Measurements from ENCODE around the gene FEN1.
A peak's percentile ranks its signal among the peaks of the same experiment; 100 is the strongest.

FEN1 gene

DNA sequence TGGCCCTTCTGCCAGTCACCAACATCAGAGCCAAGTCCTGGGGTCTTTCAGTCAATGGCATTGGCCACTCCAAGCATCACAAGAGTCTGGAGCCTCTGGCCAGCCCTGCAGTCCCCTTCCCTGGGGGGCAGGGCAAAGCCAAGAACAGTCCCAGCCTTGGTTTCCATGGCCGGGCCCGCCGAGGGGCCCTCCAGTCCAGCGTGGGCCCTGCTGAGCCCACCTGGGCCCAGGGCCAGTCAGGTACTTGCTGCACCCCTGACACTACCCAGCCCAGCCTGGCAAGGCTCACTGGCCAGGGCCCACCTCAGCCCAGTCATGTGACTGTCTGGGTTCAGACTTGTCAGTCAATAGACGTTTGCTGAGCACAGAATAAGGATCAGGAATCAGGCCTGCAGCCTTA, 11.1 kb upstream of the FEN1 start:
- H3K27ac ChIP-seq = no peak overlapping the region
- peaks cover 7% of the 10 kb centered on the region; the same call in 1 of the 2 replicates for H3K36me3 ChIP-seq (ENCODE audit: insufficient read depth, low read length)

DNA sequence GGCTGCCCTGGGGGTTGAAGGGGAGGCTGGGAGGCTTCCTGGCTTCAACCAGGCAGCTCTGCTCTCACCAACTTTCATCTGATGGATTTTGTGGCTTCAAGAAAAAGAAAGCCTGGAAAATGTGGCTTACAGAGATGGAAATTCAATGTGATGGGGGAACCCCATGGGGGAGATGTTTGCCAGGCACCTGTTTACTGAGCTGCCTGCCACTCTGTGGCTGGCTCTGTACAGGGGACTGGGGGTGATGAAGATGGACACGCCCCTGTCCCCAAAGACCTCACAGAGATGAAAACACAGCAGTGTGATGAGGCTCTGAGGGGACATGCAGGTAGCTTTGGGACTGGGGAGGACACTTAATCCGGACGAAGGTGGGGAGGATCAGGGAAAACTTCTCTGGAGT, 10.4 kb upstream of the FEN1 start:
- H3K27ac ChIP-seq = no peak overlapping the region
- H3K9me3 ChIP-seq (ENCODE audit: low read depth, low read length) = no peaks in the 10 kb centered on the region
- no peak for TF ChIP-seq POLR2AphosphoS5 (IDR thresholded peaks at IDR 0.05; ENCODE audit: borderline replicate concordance, low read depth, low read length)
- no peak for TF ChIP-seq FOXP2 (optimal IDR thresholded peaks at IDR 0.05; ENCODE audit: control extremely low read depth, extremely low read length, insufficient read depth)
- no peak for TF ChIP-seq EZH2 (IDR thresholded peaks at IDR 0.05)
- peaks cover 10% of the 10 kb centered on the region; the same call in 1 of the 2 replicates for H3K36me3 ChIP-seq (ENCODE audit: insufficient read depth, low read length)
- H3K4me3 ChIP-seq = no peak overlapping the region
- no peak overlapping the region for H3K9ac ChIP-seq (ENCODE audit: insufficient read length)
- DNase-seq (ENCODE audit: low read depth, low spot score) = no peak

More for the DNA sequence above, 11.1 kb upstream of the FEN1 start:
- Histone ChIP-seq H3K9ac (ENCODE audit: insufficient read length) (no peak overlapping the region), H3K9me3 (ENCODE audit: low read depth, low read length) (no peaks in the 10 kb centered on the region), H3K4me3 (no peak overlapping the region)
- TF ChIP-seq FOXP2 (optimal IDR thresholded peaks at IDR 0.05; ENCODE audit: control extremely low read depth, extremely low read length, insufficient read depth) (no peak), POLR2AphosphoS5 (IDR thresholded peaks at IDR 0.05; ENCODE audit: borderline replicate concordance, low read depth, low read length) (no peak), EZH2 (IDR thresholded peaks at IDR 0.05) (no peak)
- DNase-seq (ENCODE audit: low read depth, low spot score) = no peak

DNA sequence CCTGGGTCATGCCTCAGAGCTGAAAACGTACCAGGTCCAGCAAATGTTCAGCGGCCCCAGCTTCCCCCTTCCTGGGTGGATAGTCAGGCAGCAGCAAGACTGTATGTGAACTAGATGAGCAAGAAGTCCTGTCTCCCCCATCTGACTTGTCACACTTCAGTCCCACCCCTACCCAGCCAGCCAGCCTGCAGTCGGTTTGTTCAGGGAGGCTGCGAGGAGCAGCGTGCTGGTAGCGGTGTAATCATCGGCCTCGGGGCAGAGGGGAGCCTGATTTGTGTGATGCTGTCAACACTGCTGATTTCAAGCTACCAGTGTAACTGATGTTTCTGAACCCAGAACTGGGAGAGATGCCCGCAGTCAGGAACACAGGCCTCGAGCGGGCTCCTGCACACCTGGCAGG, 9.9 kb upstream of the FEN1 start:
- DNase-seq (ENCODE audit: low read depth, low spot score) = no peak
- no peak overlapping the region for H3K4me3 ChIP-seq
- no peak overlapping the region for H3K27ac ChIP-seq
- no peak overlapping the region for H3K9ac ChIP-seq (ENCODE audit: insufficient read length)
- H3K9me3 ChIP-seq (ENCODE audit: low read depth, low read length) = no peaks in the 10 kb centered on the region
- no peak for TF ChIP-seq FOXP2 (optimal IDR thresholded peaks at IDR 0.05; ENCODE audit: control extremely low read depth, extremely low read length, insufficient read depth)
- no peak for TF ChIP-seq POLR2AphosphoS5 (IDR thresholded peaks at IDR 0.05; ENCODE audit: borderline replicate concordance, low read depth, low read length)
- TF ChIP-seq EZH2 (IDR thresholded peaks at IDR 0.05) = no peak
- H3K36me3 ChIP-seq (ENCODE audit: insufficient read depth, low read length) = peaks cover 10% of the 10 kb centered on the region; the same call in 1 of the 2 replicates

DNA sequence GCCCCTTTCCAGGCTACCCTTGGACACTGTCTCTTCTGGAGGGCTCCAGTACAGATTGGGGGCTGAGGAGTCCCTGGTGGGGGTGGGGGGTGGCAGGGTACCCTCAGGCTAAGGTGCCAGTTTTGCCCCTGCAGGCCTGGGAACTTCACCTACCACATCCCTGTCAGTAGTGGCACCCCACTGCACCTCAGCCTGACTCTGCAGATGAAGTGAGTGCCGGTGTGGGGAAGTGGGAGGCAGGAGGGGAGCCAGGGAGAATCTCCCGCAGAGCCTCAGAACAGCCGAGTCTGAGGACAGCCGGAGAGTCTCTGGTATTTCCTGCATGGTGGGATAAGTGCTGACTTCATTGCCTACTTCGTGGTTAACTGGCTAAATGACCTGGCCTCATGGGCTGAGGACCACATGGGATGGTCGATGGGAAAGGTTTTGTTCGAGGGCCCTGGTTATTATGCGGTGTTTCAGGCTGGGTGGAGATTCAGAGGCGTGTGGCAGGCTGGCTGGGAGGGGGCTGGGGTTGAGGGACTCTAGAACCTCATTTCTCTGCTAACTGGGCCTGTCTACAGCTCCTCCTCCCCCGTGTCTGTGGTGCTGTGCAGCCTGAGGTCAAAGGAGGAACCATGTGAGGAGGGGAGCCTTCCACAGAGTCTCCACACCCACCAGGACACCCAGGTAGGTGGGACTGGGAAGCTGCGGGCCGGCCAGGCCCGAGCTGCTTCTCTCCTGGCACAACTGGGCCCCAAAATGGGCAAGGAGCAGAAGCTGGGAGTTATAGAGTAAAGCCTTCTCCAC, 8.8 kb upstream of the FEN1 start:
- DNase-seq (ENCODE audit: low read depth, low spot score) = no peak
- no peaks in the 10 kb centered on the region for H3K9me3 ChIP-seq (ENCODE audit: low read depth, low read length)
- no peak overlapping the region for H3K4me3 ChIP-seq
- no peak overlapping the region for H3K9ac ChIP-seq (ENCODE audit: insufficient read length)
- H3K36me3 ChIP-seq (ENCODE audit: insufficient read depth, low read length) = peaks cover 15% of the 10 kb centered on the region
- no peak for TF ChIP-seq FOXP2 (optimal IDR thresholded peaks at IDR 0.05; ENCODE audit: control extremely low read depth, extremely low read length, insufficient read depth)
- TF ChIP-seq EZH2 (IDR thresholded peaks at IDR 0.05) = no peak
- no peak overlapping the region for H3K27ac ChIP-seq

DNA sequence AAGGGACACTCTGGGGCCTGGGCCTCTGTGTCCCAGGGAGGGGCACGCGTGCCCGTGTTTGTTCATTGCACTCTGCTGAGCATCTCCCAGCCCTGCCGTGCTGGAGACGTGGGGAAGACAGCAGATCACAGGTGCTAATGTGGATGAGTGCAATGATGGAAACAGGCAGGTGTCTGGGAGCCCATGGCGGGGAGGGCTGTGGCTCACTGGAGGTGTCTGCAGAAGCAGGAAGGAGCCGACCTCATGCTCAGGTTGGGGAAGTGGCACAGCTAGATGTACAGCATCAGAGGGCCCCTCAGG, 8.3 kb upstream of the FEN1 start:
- Histone ChIP-seq H3K9me3 (ENCODE audit: low read depth, low read length) (no peaks in the 10 kb centered on the region), H3K9ac (ENCODE audit: insufficient read length) (no peak overlapping the region), H3K36me3 (ENCODE audit: insufficient read depth, low read length) (peaks cover 21% of the 10 kb centered on the region), H3K4me3 (no peak overlapping the region), H3K27ac (no peak overlapping the region)
- TF ChIP-seq EZH2 (IDR thresholded peaks at IDR 0.05) (no peak), FOXP2 (optimal IDR thresholded peaks at IDR 0.05; ENCODE audit: control extremely low read depth, extremely low read length, insufficient read depth) (no peak)
- DNase-seq (ENCODE audit: low read depth, low spot score) = no peak

DNA sequence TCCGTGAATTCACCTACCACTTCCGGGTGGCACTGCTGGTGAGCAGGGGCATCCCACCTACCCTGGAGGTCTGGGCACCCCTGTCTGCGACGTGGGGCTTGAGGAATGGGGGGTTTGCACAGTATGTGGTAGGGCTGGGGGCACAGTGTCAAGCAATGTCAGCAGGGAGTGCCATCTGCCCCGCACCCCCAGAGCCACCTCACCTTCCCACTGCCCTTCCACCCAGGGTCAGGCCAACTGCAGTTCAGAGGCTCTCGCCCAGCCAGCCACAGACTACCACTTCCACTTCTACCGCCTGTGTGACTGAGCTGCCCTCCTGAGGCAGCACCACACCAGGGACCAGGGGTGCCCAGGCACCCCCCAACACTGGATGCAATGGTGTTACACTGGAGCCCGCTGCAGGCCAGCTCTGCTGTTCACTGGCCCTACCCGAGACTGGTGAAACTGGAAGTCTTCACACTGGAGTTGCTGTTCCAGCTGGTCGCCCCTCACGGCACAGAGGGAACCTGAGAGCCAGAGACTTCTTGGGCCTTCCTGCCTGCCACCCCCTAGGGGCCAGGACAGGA, 6.8 kb upstream of the FEN1 start:
- Histone ChIP-seq H3K36me3 (ENCODE audit: insufficient read depth, low read length) (peaks cover 32% of the 10 kb centered on the region), H3K27ac (no peak overlapping the region), H3K9me3 (ENCODE audit: low read depth, low read length) (no peaks in the 10 kb centered on the region), H3K9ac (ENCODE audit: insufficient read length) (no peak overlapping the region), H3K4me3 (no peak overlapping the region)
- TF ChIP-seq FOXP2 (optimal IDR thresholded peaks at IDR 0.05; ENCODE audit: control extremely low read depth, extremely low read length, insufficient read depth) = no peak
- no peak for TF ChIP-seq EZH2 (IDR thresholded peaks at IDR 0.05)
- no peak for TF ChIP-seq POLR2AphosphoS5 (IDR thresholded peaks at IDR 0.05; ENCODE audit: borderline replicate concordance, low read depth, low read length)
- no peak for DNase-seq (ENCODE audit: low read depth, low spot score)

DNA sequence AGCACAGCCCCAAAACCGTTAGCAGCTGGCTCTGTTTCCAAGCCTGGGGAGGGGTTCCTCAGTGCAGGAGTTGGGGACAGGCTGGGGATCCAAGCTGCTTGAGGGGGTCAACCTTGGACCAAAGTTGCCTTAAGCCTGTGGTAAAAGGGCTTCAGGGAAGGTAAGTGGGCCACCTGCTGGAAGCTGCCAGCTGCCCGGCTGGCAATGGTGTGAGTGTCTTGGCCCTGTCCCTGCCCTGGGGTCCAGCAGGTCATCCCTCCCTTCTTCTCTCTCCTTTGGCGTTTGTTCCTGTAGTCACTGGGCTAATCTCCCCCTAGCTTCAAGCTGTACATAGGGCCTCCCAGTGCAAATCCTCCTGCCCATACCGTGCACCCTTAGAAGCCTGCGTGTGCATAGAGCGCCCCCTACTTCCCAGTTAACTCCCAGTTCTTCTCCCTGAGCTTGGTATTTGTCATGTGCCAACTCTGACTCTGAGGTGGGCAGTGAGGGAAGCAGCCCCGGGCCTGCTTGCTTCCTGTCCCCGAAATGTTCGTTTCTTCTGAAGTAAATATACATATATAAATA, 4.7 kb upstream of the FEN1 start:
- Histone ChIP-seq H3K36me3 (ENCODE audit: insufficient read depth, low read length) (peaks cover 32% of the 10 kb centered on the region), H3K4me3 (no peak overlapping the region), H3K9ac (ENCODE audit: insufficient read length) (no peak overlapping the region), H3K27ac (no peak overlapping the region), H3K9me3 (ENCODE audit: low read depth, low read length) (no peaks in the 10 kb centered on the region)
- no peak for DNase-seq (ENCODE audit: low read depth, low spot score)
- no peak for TF ChIP-seq FOXP2 (optimal IDR thresholded peaks at IDR 0.05; ENCODE audit: control extremely low read depth, extremely low read length, insufficient read depth)
- no peak for TF ChIP-seq EZH2 (IDR thresholded peaks at IDR 0.05)
- no peak for TF ChIP-seq POLR2AphosphoS5 (IDR thresholded peaks at IDR 0.05; ENCODE audit: borderline replicate concordance, low read depth, low read length)

DNA sequence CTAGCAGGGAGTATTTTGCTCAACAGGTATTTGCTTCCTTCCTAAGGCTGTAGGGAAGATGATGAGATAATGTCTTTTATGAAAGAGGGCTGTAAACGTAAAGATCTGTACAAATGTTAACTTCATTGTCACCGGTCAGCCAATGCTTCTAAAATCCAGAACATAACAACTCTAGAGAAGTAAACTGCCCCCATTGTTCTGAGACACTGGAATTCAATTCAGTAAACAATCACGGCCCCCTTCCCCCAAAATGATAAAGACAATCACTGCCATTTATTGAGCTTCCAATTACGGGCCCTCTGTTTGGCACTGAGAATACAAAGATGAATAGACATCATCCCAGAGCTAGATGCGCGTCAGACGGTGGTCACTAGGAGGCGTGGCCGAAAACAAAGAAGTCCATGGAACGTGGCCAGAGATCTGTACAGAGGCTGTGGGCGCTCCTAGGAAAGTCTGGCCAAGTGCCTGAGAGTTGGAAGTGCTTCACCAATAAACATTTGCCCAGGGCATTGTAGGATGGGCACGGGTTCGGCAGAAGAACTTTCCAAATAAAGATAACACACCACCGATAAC, 888 bp upstream of the FEN1 start:
- peaks cover 47% of the 10 kb centered on the region for H3K36me3 ChIP-seq (ENCODE audit: insufficient read depth, low read length)
- H3K27ac ChIP-seq = peak overlapping the region; percentile 97
- TF ChIP-seq POLR2AphosphoS5 (IDR thresholded peaks at IDR 0.05; ENCODE audit: borderline replicate concordance, low read depth, low read length) (no peak), FOXP2 (optimal IDR thresholded peaks at IDR 0.05; ENCODE audit: control extremely low read depth, extremely low read length, insufficient read depth) (no peak), EZH2 (IDR thresholded peaks at IDR 0.05) (no peak)
- peak overlapping the region; percentile 97 for H3K4me3 ChIP-seq
- no peaks in the 10 kb centered on the region for H3K9me3 ChIP-seq (ENCODE audit: low read depth, low read length)
- DNase-seq (ENCODE audit: low read depth, low spot score) = no peak
- peak overlapping the region; percentile 95 for H3K9ac ChIP-seq (ENCODE audit: insufficient read length)

Data from SK-N-MC (cell line).